Stimulated activated CD8-positive, alpha-beta memory T cell treated with anti-CD3 and anti-CD28 coated beads, Interleukin-7, amount 100 ng/mL, for 4 hours (primary cell): ENCODE measurements around the gene SCAI.
A peak's percentile ranks its signal among the peaks of the same experiment; 100 is the strongest.
"Not testable (repeated sequence)": the region's sequence is repeated elsewhere in the genome, so short reads cannot be mapped to it uniquely, and the experiment has no call there.

Source experiments
- DNase-seq, 2 donors: peaks; one replicate each; pipeline ENCODE4 v3.0.0-alpha.2; 2020; ENCODE audit warnings: low read depth in 2 of 2

Gene SCAI

DNA sequence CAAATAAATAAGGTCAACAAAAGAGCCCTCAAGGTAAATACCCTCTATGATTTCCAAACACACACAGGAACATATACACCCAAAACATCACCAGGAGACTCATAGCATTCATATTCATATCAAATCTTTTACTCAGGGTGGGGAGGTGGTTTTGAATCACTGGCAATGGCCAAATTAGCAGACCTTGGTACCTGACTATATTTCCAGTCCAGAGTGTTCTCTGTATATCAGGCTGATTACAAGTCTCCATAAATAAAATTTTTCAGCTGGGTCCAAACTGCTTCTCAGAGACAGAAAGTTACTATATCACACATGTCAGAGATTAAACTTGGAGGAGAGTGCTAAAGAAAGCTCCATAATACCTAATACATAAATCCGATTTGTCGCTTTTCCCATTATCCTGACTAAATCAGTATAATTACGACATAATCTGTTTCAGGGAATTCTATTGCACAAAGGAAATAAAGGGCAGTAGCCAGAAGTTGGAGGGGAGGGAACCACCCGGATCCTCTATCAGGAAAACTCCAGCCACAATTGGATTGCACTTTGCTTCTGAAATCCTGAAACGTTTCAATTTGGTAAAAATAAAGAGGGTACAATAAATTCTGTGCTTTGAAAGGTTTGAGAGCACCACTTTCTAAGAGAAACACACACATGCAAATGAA, 195.5 kb downstream of the SCAI start:
- DNase-seq, result no peak

DNA sequence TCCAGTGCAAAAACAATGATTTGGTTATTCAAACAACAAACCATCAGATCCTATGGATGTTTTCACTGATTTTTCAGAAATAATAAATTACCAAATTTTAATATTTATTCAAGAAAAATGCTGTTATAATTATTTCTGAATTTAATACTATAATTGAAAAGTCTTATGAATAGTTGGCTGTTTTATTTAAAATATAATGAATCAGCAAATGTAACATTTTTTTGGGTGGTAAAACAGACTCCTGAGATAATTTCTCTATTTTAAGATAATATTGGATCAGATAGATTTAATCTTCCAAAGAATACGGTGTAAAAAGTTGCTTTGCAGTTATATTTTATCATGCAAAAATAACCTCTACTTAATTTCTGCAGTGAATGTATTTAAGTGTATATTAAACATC, 197.2 kb downstream of the SCAI start:
- DNase-seq, result no peak

DNA sequence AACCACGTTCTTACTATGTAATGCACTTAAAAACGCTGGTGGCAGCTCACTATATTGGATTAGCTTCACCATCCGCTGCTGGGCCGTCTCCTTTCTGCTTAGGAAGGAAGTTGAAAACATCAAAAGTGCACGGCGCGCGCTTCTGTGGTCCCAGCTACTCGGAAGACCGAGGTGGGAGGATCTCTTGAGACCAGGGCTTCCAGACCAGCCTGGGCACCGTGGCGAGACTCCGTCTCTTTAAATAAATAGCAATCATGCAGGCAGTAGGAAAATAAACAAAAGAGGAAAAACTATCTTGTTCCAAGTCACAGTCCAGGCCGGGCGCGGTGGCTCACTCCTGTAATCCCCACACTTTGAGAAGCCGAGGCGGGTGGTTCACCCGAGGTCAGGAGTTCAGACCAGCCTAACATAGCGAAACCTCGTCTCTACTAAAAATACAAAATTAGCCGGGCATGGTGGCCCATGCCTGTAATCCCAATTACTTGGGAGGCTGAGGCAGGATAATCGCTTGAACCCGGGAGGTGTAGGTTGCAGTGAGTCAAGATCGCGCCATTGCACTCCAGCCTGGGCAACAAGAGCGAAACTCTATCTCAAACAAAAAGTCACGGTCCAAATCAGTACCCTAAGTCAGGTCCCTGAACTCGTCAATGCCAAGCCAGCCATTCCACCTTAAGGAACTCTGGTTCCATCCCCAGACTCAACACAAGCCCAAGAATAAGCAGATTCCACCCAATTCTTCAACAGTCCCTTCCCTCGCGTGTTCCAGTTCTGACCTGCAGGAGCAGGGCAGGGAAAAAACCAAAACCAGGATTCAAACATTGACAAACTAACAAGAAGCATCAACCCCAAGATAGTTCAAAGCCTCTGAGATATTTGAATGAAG, 201.4 kb downstream of the SCAI start:
- peak; percentile 38 to 48 for DNase-seq

DNA sequence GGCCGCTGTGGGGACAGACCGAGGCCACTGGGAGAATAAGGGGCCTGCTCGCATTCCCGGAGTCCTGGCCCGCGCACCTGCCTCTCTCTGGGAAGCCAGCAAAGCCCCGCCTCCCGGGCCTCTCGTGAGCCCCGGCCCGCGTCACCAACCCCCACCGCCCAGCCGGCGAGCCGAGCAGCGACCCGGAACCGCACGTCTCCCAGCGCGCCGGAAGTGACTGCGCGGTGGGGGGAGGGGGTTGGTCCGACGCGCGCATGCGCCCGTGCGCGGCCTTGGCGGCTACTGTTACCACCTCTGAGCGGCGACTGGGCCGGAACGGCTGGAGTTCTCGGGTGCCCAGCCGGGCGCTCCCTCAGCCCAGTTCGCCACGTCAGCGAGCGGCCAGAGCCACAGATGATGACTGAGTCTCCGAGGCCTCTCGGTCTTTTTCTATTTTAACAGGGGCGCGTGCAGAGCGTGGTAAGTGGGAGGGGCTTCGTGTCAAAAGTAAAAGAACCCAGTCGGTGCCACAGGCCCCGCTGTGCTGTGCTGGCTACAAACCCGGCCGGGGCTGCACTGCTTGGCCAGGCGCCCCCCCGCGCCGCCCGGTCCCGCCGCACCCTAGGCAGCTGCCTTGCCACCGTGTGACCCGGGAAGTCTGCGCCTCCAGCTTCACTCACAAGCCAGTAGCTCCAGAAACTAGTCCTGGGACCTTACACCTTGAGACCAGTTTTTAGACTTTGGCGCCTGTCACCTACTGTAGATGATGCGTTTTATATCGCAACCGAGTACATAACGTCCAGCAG, 202.2 kb downstream of the SCAI start, which contains the start of gene GOLGA1:
GOLGA1 (minus strand) TSS at position 190 of the 785 bp plus-strand sequence. CDS start 2,372 bp downstream, outside the sequence.
- DNase-seq, result peak; percentile 76 to 92

DNA sequence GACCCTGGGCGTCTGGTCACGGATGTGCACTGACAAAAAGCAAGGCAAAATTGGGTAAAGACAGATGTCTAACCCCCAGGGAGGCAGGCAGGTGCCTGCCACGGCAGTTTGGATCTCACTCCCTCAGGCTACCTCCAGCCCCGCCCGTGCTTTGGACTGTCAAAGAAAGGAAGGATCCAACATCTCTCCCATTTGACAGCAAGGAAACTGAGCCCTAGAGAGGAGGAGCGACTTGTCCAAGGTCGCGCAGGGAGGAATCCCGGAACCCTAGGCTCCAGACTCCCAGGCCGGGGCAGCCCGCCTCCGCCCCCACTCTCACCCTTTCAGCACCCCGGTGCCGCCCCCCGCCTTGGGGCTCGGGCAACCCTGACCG, 202.8 kb downstream of the SCAI start:
- DNase-seq, result peak in 1 of 2 donors; percentile 2

DNA sequence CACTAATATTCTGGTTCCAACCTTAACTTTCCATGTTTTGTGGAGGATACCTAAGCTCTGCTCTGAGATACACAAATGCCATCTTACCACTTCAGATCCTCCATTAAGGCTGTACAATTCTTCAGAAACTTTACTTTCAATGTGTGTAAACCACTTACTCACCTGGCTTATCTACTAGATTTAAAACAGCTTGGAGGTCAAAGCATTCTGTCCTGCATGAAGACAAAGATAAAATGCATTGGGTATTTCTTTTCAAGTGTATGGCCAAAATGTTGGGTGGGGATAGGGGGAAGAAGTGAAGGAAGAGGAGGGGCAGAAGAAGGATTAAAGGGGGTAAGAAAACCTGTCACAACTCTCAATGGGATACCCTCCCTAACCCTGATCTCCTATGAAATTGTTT, 203.4 kb downstream of the SCAI start:
- DNase-seq, result no peak

DNA sequence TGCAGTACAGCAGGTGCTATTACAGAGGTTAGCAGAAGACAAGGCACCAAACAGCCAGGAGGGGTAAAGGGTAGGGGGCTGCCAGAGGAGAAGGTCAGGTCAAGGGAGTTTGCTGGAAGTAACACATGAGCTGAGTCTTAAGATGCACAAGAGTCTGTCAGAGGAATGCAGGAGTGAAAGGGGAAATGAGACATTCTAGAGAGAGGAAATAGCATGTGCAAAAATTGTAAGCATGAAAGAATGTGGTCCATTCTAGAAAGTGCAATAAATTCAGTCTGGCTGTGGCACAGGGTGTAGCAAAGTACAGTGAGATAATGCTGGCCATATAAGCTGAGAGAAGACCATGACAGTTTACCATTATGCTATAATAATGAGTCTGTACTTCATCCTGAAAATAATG, 209.0 kb downstream of the SCAI start:
- DNase-seq, result no peak

DNA sequence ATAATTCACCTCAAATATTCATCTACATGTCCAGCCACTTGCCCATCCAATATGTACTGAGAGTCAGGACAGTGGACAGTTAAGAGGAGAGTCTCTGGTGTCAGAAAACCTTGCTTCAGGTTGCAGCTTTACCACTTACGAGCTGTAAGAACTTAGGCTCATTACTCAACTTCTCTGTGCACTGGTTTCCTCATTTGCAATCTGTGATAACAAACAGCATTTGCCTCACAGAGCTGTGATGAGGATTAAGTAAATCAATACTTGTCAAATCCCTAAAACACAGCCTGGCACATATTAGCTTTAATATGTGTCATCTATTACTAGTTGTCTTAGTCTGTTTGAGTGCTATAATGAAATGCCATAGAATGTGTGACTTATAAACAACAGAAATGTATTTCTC, 211.0 kb downstream of the SCAI start:
- no peak for DNase-seq

DNA sequence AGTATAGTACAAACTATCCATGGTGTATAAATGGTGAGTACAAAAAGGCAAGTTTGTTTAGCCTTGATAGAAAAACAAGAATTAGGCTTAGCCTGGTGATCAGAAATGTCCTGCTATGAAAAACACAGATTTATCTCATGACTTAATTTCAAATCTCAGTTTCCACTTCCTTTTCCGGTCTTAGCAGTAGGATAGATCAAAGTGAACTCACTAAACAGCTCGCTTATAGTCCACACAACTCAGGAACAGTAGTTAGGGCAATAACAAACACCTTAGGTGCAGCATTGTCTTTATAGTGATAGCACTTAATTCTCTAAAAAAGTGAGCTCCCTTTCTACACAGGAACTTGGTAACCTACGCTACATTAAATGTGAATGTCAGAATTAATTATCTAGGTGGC, 213.9 kb downstream of the SCAI start:
- no peak for DNase-seq

DNA sequence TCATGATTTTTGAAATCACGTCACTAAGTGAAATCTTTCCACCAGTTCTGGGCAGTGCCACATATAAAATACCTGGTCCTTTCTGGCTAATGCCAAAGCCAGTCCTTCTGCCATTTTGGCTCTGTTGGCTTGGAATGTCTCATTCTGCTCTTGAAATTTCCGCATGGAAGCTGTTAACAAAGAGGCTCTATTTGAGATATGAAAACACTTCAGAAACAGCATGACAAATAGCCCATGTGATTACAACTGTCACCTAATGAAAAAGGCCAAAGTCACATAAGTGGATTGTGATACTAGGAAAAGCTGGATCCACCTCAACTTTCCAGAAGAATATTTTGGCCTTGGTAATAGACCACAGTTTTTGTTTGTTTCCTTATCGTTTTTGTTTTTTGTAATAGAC, 215.2 kb downstream of the SCAI start:
- no peak for DNase-seq

DNA sequence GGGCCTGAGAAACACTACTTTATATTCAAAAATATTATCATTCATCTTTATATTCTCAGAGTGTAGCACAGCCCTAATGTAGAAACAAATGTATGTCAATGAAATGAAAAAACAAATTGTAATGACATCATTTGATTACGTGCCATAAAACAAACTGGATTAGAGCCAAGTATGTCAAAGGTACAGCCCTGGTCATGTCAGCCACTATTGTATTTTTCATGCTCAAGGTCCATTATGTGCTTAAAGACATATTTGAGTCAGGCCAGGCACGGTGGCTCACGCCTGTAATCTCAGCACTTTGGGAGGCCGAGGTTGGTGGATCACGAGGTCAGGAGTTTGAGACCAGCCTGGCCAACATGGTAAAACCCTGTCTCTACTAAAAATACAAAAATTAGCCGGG, 222.9 kb downstream of the SCAI start:
- DNase-seq, result not testable (repeated sequence)

DNA sequence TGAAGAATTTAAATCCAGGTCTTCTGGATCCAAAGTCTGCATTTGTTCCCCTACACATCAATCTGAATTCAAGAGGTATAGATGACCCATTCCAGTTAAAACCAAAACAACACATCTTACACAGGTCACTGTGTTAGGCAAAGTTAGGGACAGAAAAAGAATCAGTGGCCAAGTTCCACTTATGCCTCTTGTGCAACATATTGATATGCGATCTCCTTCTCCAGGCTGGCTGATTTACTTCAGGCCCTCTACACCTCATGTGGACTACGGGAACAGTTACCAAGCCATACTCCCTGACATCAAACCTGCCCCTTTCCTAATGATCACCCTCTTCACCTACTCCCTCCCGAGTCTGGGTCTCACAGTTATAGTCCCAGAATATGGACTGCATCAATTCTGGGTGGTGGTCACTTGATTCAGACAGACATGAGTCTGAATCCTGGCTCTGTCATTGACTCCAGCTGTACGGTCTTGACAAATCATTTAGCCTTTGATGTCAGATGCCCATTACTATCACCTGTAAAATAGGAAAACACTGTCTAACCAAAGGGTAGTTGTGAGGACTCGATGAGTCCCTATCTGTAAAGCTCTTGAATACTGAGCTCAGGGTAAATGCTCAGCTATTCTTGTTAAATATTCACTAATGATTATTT, 228.4 kb downstream of the SCAI start:
- no peak for DNase-seq

DNA sequence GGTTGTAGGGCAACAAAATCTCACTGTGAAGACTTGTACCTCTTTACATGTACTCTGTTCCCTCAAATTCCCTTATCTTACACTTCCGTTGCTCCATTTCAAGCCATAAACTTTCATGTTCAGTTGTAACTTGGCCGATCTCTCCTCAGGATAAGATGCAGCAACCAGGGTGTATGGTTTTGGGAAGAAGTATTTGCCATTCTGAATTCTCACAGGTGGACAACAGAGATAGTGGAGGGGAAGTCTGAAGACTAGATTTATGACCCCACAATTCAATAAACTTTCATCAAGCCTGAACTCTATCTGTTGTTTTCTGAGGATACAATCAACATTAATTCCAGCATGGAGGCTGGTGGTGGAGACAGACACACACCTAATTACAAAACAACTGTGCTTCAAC, 229.9 kb downstream of the SCAI start:
- DNase-seq, result no peak

DNA sequence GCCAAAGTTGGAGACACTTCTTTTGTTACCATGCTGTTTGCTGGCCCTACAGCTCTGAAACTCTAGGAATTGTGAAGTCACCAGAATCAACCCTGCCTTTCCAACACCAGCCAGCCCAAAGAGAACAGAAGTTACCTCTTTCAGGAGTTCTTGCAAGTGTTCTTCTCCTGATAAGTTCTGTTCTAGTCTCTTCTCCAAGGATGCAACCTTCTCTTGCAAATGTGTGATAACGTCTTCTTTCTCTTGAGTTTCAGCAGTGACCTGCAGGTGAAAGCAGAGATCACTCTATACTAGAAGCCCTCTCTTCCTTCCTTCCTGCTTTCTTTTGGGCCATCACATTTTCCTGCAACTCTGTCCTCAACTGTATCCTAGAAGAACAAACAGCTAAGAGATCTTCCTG, 231.6 kb downstream of the SCAI start:
- DNase-seq, result no peak

DNA sequence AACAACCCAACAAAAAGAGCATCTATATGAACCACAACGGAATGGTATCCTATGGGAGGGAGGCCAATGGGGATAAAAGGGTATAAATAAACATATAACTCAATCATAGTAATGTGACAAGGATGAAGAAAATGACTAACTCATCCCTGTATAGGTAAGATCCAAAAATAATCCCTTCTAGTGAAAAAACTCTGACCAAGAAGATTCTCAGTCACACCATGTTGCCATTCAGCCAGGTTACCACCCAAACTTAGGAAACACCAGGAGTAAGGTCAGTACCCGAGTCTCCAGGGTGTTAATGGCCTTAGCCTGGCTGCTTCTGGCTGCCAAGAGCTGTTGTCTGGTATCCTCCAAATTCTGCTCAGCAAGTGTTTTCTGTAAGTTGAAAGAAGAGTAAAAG, 235.2 kb downstream of the SCAI start:
- DNase-seq, result no peak

DNA sequence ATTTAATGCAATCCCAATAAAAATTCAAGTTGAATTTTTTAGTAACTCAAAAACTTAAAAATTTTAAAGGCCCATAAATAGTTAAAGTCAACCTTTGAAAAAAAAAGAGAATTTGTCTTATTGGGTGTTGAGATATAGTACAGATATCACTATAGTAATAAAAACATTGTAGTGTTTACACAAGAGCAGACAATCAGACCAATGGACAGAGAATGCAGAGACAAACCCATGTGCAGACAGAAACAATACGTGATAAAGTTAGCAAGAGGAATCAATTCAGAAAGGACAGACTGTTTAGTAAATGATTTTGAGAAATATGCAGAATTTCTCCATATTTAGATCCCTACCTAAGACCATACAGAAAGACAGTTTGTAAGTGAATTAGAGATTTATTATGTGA, 236.4 kb downstream of the SCAI start:
- no peak for DNase-seq

DNA sequence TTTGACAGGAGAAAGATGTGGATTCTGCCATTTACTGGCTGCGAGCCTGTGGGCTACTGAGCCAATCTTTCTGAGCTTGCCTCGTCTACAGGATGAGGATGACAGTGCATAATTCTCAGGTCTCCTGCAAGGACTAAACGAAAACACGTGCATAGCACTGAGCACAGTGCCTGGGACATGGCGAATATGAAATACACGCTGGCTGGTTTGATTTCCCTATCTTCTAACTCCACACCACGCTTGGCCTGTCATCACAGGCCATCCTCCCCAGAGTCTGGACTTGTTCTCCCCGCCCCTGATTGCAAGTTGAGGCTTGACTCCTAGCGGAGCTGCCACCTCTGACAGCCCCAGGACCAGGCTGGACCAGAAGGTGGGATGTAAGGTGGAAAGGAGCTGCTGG, 243.5 kb downstream of the SCAI start:
- no peak for DNase-seq

DNA sequence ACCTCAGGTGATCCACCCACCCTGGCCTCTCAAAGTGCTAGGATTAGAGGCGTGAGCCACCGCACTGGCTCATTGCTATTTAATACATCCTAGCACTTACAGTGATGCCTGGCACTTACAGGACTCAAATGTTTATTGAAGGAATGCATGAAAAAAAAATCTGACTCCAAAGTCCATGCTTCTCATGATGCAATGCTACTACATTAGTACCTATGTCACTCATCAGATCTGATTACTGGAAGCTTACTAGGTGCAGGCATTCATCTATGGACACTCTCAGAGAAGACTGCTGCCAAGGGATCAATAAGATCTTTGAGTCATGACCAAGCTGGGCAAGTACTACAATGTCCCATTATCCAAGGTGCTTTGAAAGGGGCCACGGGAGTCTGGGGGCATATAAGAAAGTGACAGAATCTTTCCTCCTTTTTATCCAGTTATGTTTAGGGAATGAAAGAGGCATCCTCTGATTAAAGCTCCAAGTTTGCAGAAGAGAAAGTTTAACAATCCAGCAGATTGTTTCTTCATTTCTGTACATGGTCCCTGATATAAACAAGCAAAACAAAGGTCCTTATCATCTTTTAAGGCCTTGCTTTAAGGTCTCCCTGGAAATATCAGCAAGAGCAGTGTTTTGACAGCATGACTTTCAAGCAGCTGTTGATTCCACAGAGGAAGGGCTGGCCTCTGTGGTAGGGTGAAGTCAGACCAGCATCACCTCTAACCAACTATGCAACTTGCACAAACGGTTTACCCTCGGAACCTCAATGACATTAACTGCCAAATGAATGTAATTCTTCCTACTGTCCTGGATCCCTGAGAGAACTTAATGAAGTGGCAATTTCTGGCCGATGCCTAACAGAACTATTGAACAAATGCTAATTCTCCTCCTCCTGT, 245.5 kb downstream of the SCAI start:
- DNase-seq, result no peak

DNA sequence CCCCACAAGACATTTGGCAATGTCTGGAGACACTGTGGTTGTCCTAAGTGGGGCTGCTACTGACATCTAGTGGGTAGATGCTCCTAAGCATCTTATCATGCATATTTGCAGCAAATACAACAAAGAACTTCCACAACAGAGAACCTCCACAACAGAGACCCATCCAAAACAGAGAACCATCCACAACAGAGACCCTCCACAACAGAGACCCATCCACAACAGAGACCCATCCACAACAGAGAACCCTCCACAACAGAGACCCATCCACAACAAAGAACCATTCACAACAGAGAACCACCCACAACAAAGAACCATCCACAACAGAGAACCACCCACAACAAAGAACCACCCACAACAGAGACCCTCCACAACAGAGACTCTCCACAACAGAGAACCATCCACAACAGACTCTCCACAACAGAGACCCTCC, 248.6 kb downstream of the SCAI start:
- DNase-seq, result peak in 1 of 2 donors; percentile 17

DNA sequence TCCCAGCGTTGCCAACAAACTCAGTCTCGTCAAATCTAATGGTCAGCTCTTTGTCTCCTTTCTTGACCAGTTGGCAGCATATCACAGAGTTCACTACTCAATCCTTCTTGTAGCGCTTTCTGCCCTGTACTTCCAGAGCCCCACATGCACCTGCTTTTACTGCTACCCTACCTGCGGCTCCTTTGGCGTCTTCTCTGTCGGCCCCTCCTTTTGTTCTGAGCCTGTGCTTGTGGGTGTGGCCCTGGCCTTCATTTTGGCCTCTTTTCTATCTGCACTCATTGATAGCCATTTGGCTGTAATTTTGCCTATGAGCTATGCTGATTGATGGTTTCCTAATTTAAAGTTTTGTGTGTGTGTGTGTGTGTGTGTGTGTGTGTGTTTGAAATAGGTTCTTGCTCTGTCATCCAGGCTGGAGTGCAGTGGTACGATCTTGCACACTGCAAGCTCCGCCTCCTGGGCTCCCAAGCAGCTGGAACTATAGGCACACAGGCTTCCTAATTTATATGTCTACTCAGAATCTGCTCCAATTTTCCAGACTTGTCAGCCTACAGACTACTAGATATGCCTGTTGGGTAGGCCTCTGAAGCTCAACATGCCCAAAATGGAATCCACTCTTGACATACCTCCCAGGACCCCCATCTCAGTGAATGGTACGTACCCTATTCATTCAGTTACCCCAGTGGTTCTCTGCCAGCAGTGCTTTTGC, 249.1 kb downstream of the SCAI start:
- no peak for DNase-seq
